Measurements from ENCODE around the gene PCDHGA6. TPM values are rescaled to one million over a fixed set of nuclear protein-coding genes. Genes with fewer than 3 reads are reported as not detected.

PCDHGA6 gene
- polyA plus RNA-seq, 1 donor from 2014 or later, result 0.09 TPM

DNA sequence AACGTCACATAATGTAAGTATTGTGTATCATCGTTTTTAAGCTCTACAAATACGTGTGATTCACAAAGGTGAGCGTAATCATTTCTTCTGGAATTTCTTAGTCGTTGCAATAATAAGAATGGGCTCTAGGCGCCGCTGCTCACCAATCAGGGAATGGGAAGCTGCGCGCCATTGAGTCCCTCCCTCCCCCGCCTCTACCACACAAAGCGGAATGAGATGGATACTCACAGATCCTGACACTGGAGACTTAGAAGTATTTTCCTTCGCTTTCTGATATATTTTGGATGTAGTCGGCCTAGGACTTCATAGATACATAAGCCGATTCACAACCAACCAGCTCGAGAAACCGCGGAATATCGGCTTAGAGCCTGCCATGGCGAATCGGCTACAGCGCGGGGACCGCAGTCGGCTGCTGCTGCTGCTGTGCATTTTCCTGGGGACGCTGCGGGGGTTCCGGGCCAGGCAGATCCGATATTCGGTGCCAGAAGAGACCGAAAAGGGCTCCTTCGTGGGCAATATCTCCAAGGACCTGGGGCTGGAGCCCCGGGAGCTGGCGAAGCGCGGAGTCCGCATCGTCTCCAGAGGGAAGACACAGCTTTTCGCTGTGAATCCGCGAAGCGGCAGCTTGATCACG, 47.3 kb downstream of the PCDHGA6 start, which contains the start of gene PCDHGA11:
PCDHGA11 (plus strand) TSS at position 197 of the 634 bp plus-strand sequence; CDS start at position 374, 177 bp downstream.
- TF ChIP-seq MXI1 (conservative IDR thresholded peaks at IDR 0.05; ENCODE audit: poor library complexity, severe bottlenecking) (no peak), TAF1 (IDR thresholded peaks at IDR 0.05; ENCODE audit: low read depth) (no peak), EZH2 (IDR thresholded peaks at IDR 0.05; ENCODE audit: borderline replicate concordance, insufficient read depth, low read length, poor library complexity, severe bottlenecking) (no peak), POLR2AphosphoS5 (IDR thresholded peaks at IDR 0.05) (no peak), EP300 (conservative IDR thresholded peaks at IDR 0.05; ENCODE audit: poor library complexity, severe bottlenecking) (no peak), RAD21 (conservative IDR thresholded peaks at IDR 0.05) (no peak), SMC3 (conservative IDR thresholded peaks at IDR 0.05; ENCODE audit: poor library complexity) (no peak)
- TF ChIP-seq, protein P1, sequence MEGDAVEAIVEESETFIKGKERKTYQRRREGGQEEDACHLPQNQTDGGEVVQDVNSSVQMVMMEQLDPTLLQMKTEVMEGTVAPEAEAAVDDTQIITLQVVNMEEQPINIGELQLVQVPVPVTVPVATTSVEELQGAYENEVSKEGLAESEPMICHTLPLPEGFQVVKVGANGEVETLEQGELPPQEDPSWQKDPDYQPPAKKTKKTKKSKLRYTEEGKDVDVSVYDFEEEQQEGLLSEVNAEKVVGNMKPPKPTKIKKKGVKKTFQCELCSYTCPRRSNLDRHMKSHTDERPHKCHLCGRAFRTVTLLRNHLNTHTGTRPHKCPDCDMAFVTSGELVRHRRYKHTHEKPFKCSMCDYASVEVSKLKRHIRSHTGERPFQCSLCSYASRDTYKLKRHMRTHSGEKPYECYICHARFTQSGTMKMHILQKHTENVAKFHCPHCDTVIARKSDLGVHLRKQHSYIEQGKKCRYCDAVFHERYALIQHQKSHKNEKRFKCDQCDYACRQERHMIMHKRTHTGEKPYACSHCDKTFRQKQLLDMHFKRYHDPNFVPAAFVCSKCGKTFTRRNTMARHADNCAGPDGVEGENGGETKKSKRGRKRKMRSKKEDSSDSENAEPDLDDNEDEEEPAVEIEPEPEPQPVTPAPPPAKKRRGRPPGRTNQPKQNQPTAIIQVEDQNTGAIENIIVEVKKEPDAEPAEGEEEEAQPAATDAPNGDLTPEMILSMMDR (IDR thresholded peaks at IDR 0.05; ENCODE audit: poor library complexity, severe bottlenecking), result no peak
- TF ChIP-seq, protein P2, sequence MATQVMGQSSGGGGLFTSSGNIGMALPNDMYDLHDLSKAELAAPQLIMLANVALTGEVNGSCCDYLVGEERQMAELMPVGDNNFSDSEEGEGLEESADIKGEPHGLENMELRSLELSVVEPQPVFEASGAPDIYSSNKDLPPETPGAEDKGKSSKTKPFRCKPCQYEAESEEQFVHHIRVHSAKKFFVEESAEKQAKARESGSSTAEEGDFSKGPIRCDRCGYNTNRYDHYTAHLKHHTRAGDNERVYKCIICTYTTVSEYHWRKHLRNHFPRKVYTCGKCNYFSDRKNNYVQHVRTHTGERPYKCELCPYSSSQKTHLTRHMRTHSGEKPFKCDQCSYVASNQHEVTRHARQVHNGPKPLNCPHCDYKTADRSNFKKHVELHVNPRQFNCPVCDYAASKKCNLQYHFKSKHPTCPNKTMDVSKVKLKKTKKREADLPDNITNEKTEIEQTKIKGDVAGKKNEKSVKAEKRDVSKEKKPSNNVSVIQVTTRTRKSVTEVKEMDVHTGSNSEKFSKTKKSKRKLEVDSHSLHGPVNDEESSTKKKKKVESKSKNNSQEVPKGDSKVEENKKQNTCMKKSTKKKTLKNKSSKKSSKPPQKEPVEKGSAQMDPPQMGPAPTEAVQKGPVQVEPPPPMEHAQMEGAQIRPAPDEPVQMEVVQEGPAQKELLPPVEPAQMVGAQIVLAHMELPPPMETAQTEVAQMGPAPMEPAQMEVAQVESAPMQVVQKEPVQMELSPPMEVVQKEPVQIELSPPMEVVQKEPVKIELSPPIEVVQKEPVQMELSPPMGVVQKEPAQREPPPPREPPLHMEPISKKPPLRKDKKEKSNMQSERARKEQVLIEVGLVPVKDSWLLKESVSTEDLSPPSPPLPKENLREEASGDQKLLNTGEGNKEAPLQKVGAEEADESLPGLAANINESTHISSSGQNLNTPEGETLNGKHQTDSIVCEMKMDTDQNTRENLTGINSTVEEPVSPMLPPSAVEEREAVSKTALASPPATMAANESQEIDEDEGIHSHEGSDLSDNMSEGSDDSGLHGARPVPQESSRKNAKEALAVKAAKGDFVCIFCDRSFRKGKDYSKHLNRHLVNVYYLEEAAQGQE (IDR thresholded peaks at IDR 0.05; ENCODE audit: borderline replicate concordance), result no peak
- Histone ChIP-seq H3K9me2 (ENCODE audit: insufficient read depth, low read length) (no peaks in the 10 kb centered on the region), H3K4me3 (ENCODE audit: low read length) (peak within 1 kb of the TSS; percentile 57), H3K9me3 (ENCODE audit: low read length) (peaks cover 88% of the 10 kb centered on the region), H3K9ac (ENCODE audit: low read length) (no peak within 1 kb of the TSS), H3F3A (ENCODE audit: insufficient read depth, low read length, poor library complexity, severe bottlenecking) (peaks cover 5% of the 10 kb centered on the region), H2AFZ (ENCODE audit: low read depth, low read length) (no peak within 1 kb of the TSS), H3K27me3 (ENCODE audit: insufficient read depth, low read depth, low read length) (no peaks in the 10 kb centered on the region), H3K4me2 (ENCODE audit: low read length) (no peak within 1 kb of the TSS), H4K20me1 (ENCODE audit: insufficient read depth) (no peaks in the 10 kb centered on the region), H3K79me2 (replicated peaks; ENCODE audit: insufficient read depth, low read length) (peaks cover 63% of the 10 kb centered on the region), H3K36me3 (ENCODE audit: insufficient read depth, low read length) (peaks cover 84% of the 10 kb centered on the region), H3K27ac (ENCODE audit: low read length) (no peak within 1 kb of the TSS)

DNA sequence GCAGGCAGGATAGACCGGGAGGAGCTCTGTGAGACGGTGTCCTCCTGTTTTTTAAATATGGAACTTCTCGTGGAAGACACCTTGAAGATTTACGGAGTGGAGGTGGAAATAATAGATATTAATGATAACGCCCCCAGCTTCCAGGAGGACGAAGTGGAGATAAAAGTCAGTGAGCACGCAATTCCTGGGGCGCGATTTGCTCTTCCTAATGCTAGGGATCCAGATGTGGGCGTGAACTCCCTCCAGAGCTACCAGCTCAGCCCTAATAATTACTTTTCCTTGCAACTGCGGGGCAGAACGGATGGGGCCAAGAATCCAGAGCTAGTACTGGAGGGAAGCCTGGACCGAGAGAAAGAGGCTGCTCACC, 47.8 kb downstream of the PCDHGA6 start:
- Histone ChIP-seq H3F3A (ENCODE audit: insufficient read depth, low read length, poor library complexity, severe bottlenecking) (peaks cover 5% of the 10 kb centered on the region), H3K9me3 (ENCODE audit: low read length) (peaks cover 88% of the 10 kb centered on the region), H2AFZ (ENCODE audit: low read depth, low read length) (no peak overlapping the region), H4K20me1 (ENCODE audit: insufficient read depth) (no peaks in the 10 kb centered on the region), H3K27ac (ENCODE audit: low read length) (no peak overlapping the region), H3K36me3 (ENCODE audit: insufficient read depth, low read length) (peaks cover 84% of the 10 kb centered on the region), H3K27me3 (ENCODE audit: insufficient read depth, low read depth, low read length) (no peaks in the 10 kb centered on the region), H3K79me2 (replicated peaks; ENCODE audit: insufficient read depth, low read length) (peaks cover 58% of the 10 kb centered on the region), H3K9ac (ENCODE audit: low read length) (no peak overlapping the region), H3K4me3 (ENCODE audit: low read length) (peak overlapping the region; percentile 39), H3K9me2 (ENCODE audit: insufficient read depth, low read length) (no peaks in the 10 kb centered on the region), H3K4me2 (ENCODE audit: low read length) (no peak overlapping the region)
- TF ChIP-seq, protein P1 (IDR thresholded peaks at IDR 0.05; ENCODE audit: poor library complexity, severe bottlenecking), result no peak
- TF ChIP-seq RAD21 (conservative IDR thresholded peaks at IDR 0.05), result no peak
- TF ChIP-seq MXI1 (conservative IDR thresholded peaks at IDR 0.05; ENCODE audit: poor library complexity, severe bottlenecking), result no peak
- no peak for TF ChIP-seq EP300 (conservative IDR thresholded peaks at IDR 0.05; ENCODE audit: poor library complexity, severe bottlenecking)
- no peak for TF ChIP-seq TAF1 (IDR thresholded peaks at IDR 0.05; ENCODE audit: low read depth)
- no peak for TF ChIP-seq EZH2 (IDR thresholded peaks at IDR 0.05; ENCODE audit: borderline replicate concordance, insufficient read depth, low read length, poor library complexity, severe bottlenecking)
- no peak for TF ChIP-seq POLR2AphosphoS5 (IDR thresholded peaks at IDR 0.05)
- TF ChIP-seq, protein P2 (IDR thresholded peaks at IDR 0.05; ENCODE audit: borderline replicate concordance), result no peak
- no peak for TF ChIP-seq SMC3 (conservative IDR thresholded peaks at IDR 0.05; ENCODE audit: poor library complexity)
